ENCODE results near the gene CYP4F2. TPM values are rescaled to one million over a fixed set of nuclear protein-coding genes. Genes with fewer than 3 reads are reported as not detected.

The CYP4F2 gene
- total RNA-seq: not detected in 2 replicates

GRCh38 chr19:15897738-15898276, at the start of gene CYP4F2:
CYP4F2 (minus strand) TSS chr19:15898074; CDS start chr19:15897611, 463 bp downstream.

GRCh38 chr19:15934332-15935078, 36.6 kb upstream of the CYP4F2 start, which contains the start of gene CYP4F11:
CYP4F11 (minus strand) TSS chr19:15934529; CDS start chr19:15934408, 121 bp downstream.

Other genes starting within 250 kb of the CYP4F2 start
- gene CYP4F12, start 225.0 kb downstream of the CYP4F2 start, total RNA-seq: not detected in 2 replicates
- gene OR10H2, start 170.1 kb downstream of the CYP4F2 start, total RNA-seq: not detected in 2 replicates
- gene OR10H3, start 160.1 kb downstream of the CYP4F2 start, total RNA-seq: not detected in 2 replicates
- gene OR10H5, start 110.4 kb downstream of the CYP4F2 start, total RNA-seq: not detected in 2 replicates
- gene OR10H1, start 82.4 kb downstream of the CYP4F2 start, total RNA-seq: not detected in 2 replicates
- gene CYP4F11, start 36.5 kb upstream of the CYP4F2 start, total RNA-seq: not detected in 2 replicates
- not detected in 2 replicates for gene OR10H4, start 50.9 kb upstream of the CYP4F2 start, total RNA-seq
- 1,086 and 1,287 TPM in 2 replicates for gene TPM4, start 178.4 kb upstream of the CYP4F2 start, total RNA-seq
- gene RAB8A, start 213.8 kb upstream of the CYP4F2 start, total RNA-seq: 55.6 and 62.0 TPM in 2 replicates
- not detected in 2 replicates for gene HSH2D, start 245.6 kb upstream of the CYP4F2 start, total RNA-seq